ENCODE data around the gene CAMTA1. TPM values are rescaled to one million over a fixed set of nuclear protein-coding genes. Genes with fewer than 3 reads are reported as not detected.
"Not testable (repeated sequence)": the region's sequence is repeated elsewhere in the genome, so short reads cannot be mapped to it uniquely, and the experiment has no call there.

CAMTA1 gene
- total RNA-seq, 2 experiments from 2014 or later = 43.3 to 46.0 TPM

DNA sequence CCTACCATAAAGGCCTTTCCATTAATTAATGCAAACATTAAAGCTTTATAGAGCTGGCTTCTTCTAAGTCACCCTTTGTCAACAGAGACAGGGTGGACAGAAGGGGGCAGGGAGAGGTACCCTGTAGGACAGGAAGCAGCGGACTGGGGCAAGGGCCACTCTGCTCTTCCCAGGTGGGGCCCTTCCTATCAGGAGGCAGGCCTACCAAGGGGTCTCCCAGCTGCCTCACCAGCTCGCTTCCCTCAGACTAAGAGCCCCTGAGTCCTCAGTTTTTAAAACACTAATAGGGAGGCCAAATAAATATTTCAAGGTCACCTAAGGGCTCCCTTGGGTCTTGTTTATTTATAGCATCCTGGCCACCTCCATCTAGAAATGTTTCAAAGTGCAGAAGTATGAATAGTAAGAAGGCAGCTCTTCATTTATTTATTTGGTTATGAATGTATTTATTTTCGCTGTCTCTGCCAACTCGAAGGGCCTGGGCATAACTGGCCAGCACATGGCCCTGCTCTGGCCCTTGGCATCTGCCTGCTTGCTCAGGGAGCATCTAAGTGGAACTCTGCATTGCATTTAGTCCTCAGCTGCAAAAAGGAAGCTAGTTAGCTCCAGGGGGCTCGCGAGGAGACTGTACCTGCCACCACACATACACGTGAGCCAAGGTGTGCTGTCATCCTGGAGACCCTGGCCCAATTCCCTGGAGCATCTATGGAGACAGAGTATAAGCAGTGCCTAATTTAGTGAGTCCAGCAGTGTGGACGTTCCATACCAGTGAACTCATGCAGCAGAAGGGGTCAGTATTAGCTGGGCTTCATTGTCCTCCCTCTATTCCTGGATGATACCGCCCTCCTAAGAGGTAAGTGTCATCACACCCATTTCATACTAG, 590.8 kb downstream of the CAMTA1 start:
- Mint-ChIP-seq H3K4me1 (ENCODE audit: low read depth) (no peaks in the 10 kb centered on the region), H3K9me3 (ENCODE audit: insufficient read depth) (no peaks in the 10 kb centered on the region), H3K27me3 (ENCODE audit: low read depth) (peaks cover 3% of the 10 kb centered on the region), H3K36me3 (ENCODE audit: low read depth) (no peaks in the 10 kb centered on the region), H3K27ac (no peak overlapping the region), H3K4me3 (no peak overlapping the region)
- DNase-seq (no peak), ATAC-seq (no peak)
- POLR2A ChIA-PET = no interaction called here
- CTCF ChIA-PET = no interaction called here

DNA sequence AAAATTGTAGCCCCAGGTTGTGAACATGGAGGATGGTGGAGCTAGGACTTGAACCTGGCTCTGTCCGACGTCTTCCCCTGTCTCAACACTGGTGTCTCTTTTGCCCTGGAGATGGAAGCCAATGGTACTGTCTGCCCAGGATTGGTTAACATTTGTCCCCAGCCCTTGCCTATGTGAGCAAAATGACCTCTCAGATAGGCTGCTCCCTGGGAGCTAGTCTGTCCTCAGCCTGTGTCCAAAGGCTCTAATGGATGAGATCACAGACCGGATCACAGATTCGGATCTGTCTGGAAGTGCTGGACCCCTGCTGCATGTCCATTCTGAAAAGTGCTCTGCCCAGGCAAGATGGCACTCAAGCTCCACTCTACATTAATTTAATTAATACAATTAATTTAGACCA, 591.4 kb downstream of the CAMTA1 start:
- H3K36me3 Mint-ChIP-seq (ENCODE audit: low read depth) = no peaks in the 10 kb centered on the region
- ATAC-seq = no peak
- no peak overlapping the region for H3K27ac Mint-ChIP-seq
- peaks cover 3% of the 10 kb centered on the region for H3K27me3 Mint-ChIP-seq (ENCODE audit: low read depth)
- ChIA-PET CTCF (no interaction called here), POLR2A (no interaction called here)
- H3K4me3 Mint-ChIP-seq = no peak overlapping the region
- H3K9me3 Mint-ChIP-seq (ENCODE audit: insufficient read depth) = no peaks in the 10 kb centered on the region
- no peaks in the 10 kb centered on the region for H3K4me1 Mint-ChIP-seq (ENCODE audit: low read depth)
- DNase-seq = no peak

DNA sequence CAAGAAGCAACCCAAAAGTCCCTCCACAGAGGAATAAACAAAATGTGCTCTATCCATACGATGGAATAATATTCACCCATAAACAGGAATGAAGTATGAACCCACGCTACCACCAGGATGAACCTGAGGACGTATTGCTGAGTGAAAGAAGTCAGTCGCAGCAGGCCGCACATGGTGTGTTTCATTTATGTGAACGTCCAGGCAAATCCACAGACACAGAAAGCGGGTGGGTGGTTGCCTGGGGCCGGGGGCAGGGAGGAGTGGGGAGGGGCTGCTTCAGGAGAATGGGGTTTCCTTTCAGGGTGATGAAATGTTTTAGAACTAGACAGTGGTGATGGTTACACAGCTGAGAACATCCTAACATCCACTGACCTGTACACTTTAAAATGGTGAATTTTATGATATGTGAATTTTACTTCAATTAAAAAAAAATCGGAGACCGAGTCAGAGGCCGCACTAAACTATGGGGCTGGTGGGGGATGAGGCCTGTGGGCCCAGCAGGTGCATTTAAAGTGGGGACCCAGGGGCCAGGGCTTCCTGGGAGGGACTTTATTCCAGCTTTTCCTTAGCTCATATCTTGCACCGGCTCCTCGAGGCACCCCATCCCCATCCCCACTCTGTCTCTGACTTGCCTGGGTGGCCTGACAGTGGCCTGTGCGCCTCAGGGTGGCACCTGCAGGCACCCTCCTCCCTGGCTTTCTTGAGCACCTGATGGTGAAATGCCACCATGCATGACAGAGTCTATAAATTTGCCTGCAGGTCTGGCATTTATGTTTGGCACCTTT, 593.3 kb downstream of the CAMTA1 start:
- Mint-ChIP-seq H3K36me3 (ENCODE audit: low read depth) (no peaks in the 10 kb centered on the region), H3K4me1 (ENCODE audit: low read depth) (no peaks in the 10 kb centered on the region), H3K4me3 (no peak overlapping the region), H3K27ac (no peak overlapping the region), H3K27me3 (ENCODE audit: low read depth) (peaks cover 3% of the 10 kb centered on the region), H3K9me3 (ENCODE audit: insufficient read depth) (no peaks in the 10 kb centered on the region)
- ChIA-PET CTCF (no interaction called here), POLR2A (no interaction called here)
- DNase-seq = no peak
- ATAC-seq = no peak

DNA sequence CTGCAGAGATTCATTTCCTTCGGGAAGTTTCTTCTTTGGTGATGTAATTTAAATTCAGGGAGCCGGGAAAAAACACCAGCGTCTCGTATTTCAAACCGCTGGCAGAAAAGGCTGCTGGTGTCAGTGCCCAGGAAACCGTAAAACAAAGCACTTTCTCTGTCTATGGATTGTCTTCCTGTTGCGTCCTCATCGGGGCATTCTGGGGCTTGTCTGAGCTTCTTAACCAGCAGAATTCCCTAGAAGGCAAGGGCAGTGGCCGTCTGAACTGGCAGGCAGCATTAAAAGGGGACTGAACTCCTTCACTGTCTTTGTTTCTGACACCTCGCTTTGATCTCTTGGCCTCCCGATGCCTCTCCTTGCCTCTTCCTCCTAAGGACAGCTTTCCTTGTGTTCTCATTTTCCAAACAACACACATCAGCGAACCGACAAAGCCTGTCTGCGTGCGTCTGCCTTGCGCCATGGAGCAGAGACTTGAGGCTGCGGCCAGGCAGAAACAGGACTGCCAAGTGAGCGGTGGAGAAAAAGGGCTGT, 594.3 kb downstream of the CAMTA1 start:
- DNase-seq (no peak), ATAC-seq (no peak)
- H3K27me3 Mint-ChIP-seq (ENCODE audit: low read depth) = peaks cover 3% of the 10 kb centered on the region
- no peak overlapping the region for H3K4me3 Mint-ChIP-seq
- ChIA-PET CTCF (no interaction called here), POLR2A (no interaction called here)
- H3K27ac Mint-ChIP-seq = no peak overlapping the region
- no peaks in the 10 kb centered on the region for H3K36me3 Mint-ChIP-seq (ENCODE audit: low read depth)
- no peaks in the 10 kb centered on the region for H3K4me1 Mint-ChIP-seq (ENCODE audit: low read depth)
- no peaks in the 10 kb centered on the region for H3K9me3 Mint-ChIP-seq (ENCODE audit: insufficient read depth)

DNA sequence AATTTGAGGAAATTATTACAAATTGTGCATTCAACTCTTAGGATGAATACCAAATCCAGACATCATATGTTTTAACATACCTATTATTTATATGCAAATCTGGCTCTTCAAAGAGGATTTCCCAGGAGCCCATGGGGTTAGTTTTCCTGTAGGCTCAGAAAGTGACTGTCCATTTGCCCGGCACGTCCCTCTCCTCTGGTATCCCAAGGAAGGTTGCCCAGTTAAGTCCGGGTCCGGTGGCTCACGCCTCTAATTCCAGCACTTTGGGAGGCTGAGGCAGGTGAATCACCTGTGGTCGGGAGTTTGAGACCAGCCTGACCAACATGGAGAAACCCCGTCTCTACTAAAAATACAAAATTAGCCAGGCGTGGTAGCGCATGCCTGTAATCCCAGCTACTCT, 594.8 kb downstream of the CAMTA1 start:
- POLR2A ChIA-PET; DNase-seq; ATAC-seq; H3K4me3 Mint-ChIP-seq; H3K9me3 Mint-ChIP-seq (ENCODE audit: insufficient read depth); H3K4me1 Mint-ChIP-seq (ENCODE audit: low read depth); H3K27ac Mint-ChIP-seq; H3K27me3 Mint-ChIP-seq (ENCODE audit: low read depth); CTCF ChIA-PET; H3K36me3 Mint-ChIP-seq (ENCODE audit: low read depth): not testable (repeated sequence)

DNA sequence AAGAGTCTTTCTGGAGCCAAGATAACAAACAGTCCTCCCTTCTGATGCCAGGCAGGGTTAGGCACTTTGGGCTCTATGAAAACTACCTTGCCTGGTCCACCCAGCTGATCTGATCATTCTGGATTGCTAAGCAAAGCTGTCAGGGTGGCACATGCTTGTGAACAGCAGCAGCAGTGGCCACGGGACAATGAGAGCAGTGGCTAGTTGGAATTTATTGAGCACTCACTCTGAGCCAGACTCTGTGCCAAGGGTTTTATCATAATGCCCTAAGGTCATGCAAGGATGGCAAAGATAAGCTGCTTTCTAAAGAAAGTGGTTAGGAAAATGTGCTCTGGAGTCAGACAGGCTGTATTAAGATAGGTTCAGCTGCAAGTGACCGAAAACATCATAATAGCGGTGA, 595.5 kb downstream of the CAMTA1 start:
- no peaks in the 10 kb centered on the region for H3K36me3 Mint-ChIP-seq (ENCODE audit: low read depth)
- ChIA-PET CTCF (no interaction called here), POLR2A (interaction anchor here (0.6 kb wide), 1 partner anchor 72 kb away, joined by 3 read pairs; no protein-coding TSS in a partner anchor)
- no peak overlapping the region for H3K4me3 Mint-ChIP-seq
- H3K9me3 Mint-ChIP-seq (ENCODE audit: insufficient read depth) = no peaks in the 10 kb centered on the region
- ATAC-seq = no peak
- no peaks in the 10 kb centered on the region for H3K4me1 Mint-ChIP-seq (ENCODE audit: low read depth)
- peaks cover 3% of the 10 kb centered on the region for H3K27me3 Mint-ChIP-seq (ENCODE audit: low read depth)
- DNase-seq = no peak
- H3K27ac Mint-ChIP-seq = no peak overlapping the region

DNA sequence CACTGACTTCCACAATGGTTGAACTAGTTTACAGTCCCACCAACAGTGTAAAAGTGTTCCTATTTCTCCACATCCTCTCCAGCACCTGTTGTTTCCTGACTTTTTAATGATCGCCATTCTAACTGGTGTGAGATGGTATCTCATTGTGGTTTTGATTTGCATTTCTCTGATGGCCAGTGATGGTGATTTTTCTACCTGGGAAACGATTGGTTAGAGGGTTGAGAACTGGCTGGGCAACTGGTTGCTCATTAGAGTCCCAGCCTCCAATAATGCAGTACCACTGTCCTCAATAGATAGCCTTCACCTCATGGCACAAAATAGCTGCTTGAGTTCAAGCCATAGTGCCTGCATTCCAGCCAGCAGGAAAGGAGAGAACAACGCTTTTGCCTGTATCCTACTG, 596.5 kb downstream of the CAMTA1 start:
- ATAC-seq; H3K4me1 Mint-ChIP-seq (ENCODE audit: low read depth); H3K9me3 Mint-ChIP-seq (ENCODE audit: insufficient read depth); H3K27me3 Mint-ChIP-seq (ENCODE audit: low read depth); H3K36me3 Mint-ChIP-seq (ENCODE audit: low read depth); POLR2A ChIA-PET; H3K4me3 Mint-ChIP-seq; H3K27ac Mint-ChIP-seq; DNase-seq; CTCF ChIA-PET: not testable (repeated sequence)

DNA sequence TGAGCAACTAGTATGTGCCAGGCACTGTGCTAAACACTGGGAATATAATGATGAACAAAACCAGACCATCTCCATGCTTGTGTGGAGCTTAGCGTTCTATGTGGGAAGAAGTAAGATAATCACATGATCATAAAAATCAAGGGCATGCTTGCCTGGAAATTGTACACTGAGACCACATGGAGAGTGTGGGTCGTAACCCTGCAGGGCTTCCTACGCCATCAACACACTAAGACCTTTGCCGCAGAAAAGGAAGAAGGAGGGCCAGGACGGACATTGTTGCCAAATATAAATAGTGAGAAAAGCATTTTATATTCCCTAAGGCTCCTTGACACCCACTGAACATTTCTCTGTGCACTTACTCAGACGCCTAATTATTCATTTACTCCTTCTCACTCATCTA, 597.7 kb downstream of the CAMTA1 start:
- ChIA-PET POLR2A (no interaction called here), CTCF (no interaction called here)
- DNase-seq = no peak
- Mint-ChIP-seq H3K4me3 (no peak overlapping the region), H3K27me3 (ENCODE audit: low read depth) (peaks cover 3% of the 10 kb centered on the region), H3K36me3 (ENCODE audit: low read depth) (no peaks in the 10 kb centered on the region), H3K27ac (no peak overlapping the region), H3K9me3 (ENCODE audit: insufficient read depth) (no peaks in the 10 kb centered on the region), H3K4me1 (ENCODE audit: low read depth) (no peaks in the 10 kb centered on the region)
- ATAC-seq = no peak

DNA sequence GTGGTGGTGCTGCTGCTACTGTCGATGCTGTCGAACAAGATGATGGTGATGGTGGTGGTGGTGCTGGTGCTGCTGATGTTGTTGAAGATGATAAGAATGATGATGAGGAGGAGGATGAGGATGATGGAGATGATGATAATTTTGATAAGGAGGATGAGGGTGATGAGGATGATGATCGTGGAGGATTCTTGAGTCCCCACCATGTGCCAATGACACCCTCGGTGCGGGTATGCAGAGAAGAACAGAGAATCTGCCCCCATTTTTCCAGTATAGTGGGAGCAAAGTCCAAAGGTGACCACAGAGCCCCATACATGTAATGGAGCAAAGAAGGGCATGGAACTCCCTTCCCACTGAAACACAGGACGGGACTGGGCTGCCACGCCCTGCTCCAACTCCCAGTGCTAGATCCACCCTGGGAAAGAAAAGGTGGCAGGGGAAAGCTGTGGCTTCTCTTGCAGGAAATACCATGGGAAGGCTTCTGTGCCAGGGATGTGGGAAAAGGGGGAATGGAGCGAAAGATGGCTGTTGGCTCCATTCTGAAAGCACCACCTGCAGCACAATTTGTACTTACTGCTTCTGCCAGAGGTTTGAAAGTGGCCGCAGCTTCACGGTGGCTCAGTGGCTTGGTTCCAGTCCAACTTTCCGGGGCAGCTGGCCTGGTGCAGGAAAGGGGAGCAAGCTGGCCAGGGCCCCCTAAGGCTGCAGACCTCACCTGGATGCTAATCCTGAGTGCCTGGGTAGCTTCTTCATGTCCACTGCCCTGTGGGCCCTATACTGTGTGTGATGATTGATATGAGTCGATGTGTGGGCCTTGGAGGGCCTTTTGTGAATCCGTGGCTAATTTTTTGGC, 598.6 kb downstream of the CAMTA1 start:
- no peak overlapping the region for H3K27ac Mint-ChIP-seq
- DNase-seq = no peak
- H3K36me3 Mint-ChIP-seq (ENCODE audit: low read depth) = no peaks in the 10 kb centered on the region
- H3K27me3 Mint-ChIP-seq (ENCODE audit: low read depth) = peaks cover 3% of the 10 kb centered on the region
- CTCF ChIA-PET = no interaction called here
- no peak overlapping the region for H3K4me3 Mint-ChIP-seq
- H3K4me1 Mint-ChIP-seq (ENCODE audit: low read depth) = no peaks in the 10 kb centered on the region
- POLR2A ChIA-PET = no interaction called here
- ATAC-seq = no peak
- no peaks in the 10 kb centered on the region for H3K9me3 Mint-ChIP-seq (ENCODE audit: insufficient read depth)

DNA sequence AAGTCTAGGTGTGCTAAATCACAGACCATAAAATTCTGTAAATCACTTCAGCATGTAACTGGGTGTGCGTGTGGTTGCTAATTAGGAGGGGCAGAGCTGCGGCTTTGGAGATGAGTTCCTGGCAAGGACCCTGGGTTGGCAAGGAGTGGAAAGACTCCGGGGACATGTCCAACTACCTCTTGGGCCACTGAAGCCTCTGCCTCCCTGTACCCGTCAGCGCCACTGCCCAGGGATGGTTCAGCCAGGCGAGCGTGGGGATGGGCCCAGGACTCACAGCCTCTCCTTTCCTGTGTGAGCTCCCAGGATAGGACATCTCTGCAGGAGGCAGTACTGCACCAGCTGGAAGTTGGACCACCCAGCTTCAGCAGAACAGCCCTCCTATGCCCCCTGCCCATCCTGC, 599.4 kb downstream of the CAMTA1 start:
- ATAC-seq = no peak
- Mint-ChIP-seq H3K4me1 (ENCODE audit: low read depth) (no peaks in the 10 kb centered on the region), H3K9me3 (ENCODE audit: insufficient read depth) (no peaks in the 10 kb centered on the region), H3K27me3 (ENCODE audit: low read depth) (peaks cover 1% of the 10 kb centered on the region), H3K27ac (no peak overlapping the region), H3K36me3 (ENCODE audit: low read depth) (no peaks in the 10 kb centered on the region), H3K4me3 (no peak overlapping the region)
- CTCF ChIA-PET = no interaction called here
- DNase-seq = no peak
- POLR2A ChIA-PET = no interaction called here

DNA sequence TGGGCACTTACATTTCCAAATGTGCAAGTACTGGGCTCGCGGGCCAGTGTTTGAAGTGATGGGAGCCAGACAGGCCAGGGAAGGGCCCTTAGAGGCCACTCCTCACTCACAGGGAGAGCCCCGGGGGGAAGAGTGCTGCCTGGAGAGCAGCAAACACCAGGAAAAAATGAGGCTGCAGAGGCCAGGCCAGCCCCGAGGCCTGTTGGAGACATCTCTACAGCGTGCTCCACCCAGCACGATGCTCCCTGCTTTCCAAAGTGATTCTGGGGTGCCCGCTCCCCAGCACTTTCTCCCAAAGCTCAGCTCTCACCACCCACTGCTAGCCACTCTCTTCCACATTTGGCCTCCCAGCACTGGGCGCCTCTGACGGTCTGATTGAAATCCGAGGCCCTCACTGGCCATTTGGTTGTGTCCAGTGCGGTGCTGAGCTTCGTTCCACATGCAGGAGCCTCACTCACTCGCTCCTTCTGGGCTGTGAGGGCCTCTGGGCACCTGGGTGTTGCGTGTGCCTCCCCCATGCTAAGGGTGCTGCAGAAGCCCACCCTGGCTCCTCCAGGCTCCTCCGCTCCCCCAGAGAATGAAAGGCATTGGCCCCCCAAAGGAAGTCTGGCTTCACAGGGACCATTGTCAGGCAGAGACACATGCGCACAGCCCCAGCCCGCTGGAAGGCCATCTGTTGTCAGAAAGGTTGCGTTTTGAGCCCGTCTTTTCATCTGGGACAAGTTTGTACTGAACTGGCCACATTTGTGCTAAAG, 600.4 kb downstream of the CAMTA1 start:
- Mint-ChIP-seq H3K9me3 (ENCODE audit: insufficient read depth) (no peaks in the 10 kb centered on the region), H3K4me1 (ENCODE audit: low read depth) (no peaks in the 10 kb centered on the region), H3K36me3 (ENCODE audit: low read depth) (no peaks in the 10 kb centered on the region), H3K27ac (no peak overlapping the region), H3K27me3 (ENCODE audit: low read depth) (no peaks in the 10 kb centered on the region), H3K4me3 (no peak overlapping the region)
- DNase-seq = no peak
- CTCF ChIA-PET = no interaction called here
- no peak for ATAC-seq
- POLR2A ChIA-PET = no interaction called here
